RWPE1 (cell line): ENCODE data around the gene UBN2.

Experiments
- CTCF ChIA-PET: fragments of 350-600 bp; sonication (Branson Sonifier 250); formaldehyde crosslinking; extraction: SDS; loops from one replicate; lab custom pipeline; 2021; lab: Yijun Ruan, JAX
- POLR2A ChIA-PET: fragments of 400-600 bp; formaldehyde crosslinking; extraction: SDS; loops from one replicate; lab custom pipeline; 2020; ENCODE audit warnings: antibody characterized with exemption; ENCODE audit not compliant: low non-redundant PET; lab: Yijun Ruan, JAX
- DNase-seq: peaks from one replicate; pipeline ENCODE4 v3.0.0; 2012; ENCODE audit warnings: low spot score
- H3K27ac ChIP-seq: fragments of 450-650 bp; 2 replicates; pipeline ENCODE4 v1.5.1; 2017
- TF ChIP-seq, protein P1 (sequence below): fragments of 450-650 bp; conservative IDR thresholded peaks from 2 replicates; pipeline ENCODE4 v1.5.1; 2017; ENCODE audit warnings: low read depth, mild to moderate bottlenecking

UBN2 gene

DNA sequence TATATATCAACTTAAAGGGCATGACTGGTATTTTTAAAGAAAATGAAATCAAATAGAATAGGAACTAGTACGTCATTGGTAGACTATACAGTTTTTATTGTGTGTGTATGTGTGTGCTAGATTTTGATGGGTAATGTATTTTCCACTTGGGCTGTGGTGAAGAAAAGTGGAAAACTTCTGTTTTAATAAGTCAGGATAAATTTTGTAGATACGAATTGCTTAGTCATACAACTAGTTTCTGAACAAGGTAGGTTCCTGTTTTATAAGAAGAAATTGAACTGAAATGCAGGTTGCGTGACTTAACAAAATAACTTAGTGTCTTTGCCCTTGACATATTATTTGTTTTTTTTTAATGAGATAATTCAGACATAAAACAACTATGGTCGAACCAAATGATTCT lies 24.3 kb downstream of the UBN2 start:
- TF ChIP-seq, protein P1, sequence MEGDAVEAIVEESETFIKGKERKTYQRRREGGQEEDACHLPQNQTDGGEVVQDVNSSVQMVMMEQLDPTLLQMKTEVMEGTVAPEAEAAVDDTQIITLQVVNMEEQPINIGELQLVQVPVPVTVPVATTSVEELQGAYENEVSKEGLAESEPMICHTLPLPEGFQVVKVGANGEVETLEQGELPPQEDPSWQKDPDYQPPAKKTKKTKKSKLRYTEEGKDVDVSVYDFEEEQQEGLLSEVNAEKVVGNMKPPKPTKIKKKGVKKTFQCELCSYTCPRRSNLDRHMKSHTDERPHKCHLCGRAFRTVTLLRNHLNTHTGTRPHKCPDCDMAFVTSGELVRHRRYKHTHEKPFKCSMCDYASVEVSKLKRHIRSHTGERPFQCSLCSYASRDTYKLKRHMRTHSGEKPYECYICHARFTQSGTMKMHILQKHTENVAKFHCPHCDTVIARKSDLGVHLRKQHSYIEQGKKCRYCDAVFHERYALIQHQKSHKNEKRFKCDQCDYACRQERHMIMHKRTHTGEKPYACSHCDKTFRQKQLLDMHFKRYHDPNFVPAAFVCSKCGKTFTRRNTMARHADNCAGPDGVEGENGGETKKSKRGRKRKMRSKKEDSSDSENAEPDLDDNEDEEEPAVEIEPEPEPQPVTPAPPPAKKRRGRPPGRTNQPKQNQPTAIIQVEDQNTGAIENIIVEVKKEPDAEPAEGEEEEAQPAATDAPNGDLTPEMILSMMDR, result no peak
- ChIA-PET POLR2A (no interaction called here), CTCF (no interaction called here)
- DNase-seq, result no peak
- no peak overlapping the region for H3K27ac ChIP-seq

DNA sequence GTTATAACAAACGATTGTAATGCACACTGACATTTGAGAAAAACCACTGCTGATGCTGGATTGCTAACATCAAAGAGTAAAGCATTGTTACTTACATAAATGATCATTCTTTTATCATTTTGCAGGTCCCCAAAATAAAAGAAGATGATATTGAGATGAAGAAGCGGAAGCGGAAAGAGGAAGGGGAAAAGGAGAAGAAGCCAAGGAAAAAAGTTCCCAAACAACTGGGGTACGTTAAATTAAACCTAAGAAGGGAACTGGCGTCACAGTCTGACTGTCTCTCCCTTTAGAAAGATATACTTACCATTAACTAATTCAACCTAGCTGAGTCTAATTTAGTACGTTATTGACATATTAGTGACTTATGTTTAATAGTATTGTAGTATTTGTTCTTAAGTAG lies 28.1 kb downstream of the UBN2 start:
- no peak overlapping the region for H3K27ac ChIP-seq
- TF ChIP-seq, protein P1, result no peak
- DNase-seq, result no peak
- ChIA-PET CTCF (no interaction called here), POLR2A (no interaction called here)

DNA sequence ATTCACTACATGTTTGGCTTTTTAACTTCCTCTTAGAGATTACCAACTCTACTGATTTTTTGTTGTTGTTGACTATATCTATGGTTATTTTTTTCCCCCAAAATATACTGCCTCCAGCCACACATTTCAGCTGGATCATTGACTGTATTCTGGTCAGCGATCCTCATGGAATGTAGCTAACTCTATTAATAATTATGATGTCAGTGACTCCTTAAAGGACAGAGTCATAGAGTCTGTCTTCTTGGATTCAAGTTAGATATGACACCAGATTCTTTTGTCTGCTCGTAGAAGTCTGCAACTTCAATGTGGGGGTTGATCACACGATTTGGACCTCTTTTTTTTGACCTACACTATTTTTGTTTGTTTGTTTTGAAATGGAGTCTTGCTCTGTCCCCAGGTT lies 33.2 kb downstream of the UBN2 start:
- no peak overlapping the region for H3K27ac ChIP-seq
- ChIA-PET CTCF (no interaction called here), POLR2A (no interaction called here)
- TF ChIP-seq, protein P1, result no peak
- DNase-seq, result no peak

DNA sequence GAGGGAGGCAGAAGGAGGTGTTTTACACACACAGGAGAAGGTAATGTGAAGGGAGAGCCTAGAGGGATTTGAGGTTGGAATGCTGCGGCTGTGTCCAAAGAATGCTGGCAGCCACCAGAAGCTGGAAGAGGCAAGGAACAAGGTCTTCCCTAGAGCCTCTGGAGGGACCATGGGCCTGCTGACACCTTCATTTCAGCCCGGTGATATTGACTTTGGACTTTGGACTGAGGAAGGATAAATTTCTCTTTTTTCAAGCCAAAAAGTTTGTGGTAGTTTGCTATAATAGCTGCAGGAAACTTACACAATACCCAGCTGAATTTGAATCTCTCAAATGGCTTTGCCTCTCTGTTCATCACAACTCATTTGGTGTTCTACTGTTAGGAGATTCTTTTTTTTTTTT lies 34.6 kb downstream of the UBN2 start:
- no peak for DNase-seq
- no peak overlapping the region for H3K27ac ChIP-seq
- ChIA-PET CTCF (interaction anchor here (0.6 kb wide), 1 partner anchor 151 kb away, joined by 5 read pairs; no protein-coding TSS in a partner anchor), POLR2A (interaction anchor here (0.6 kb wide), 1 partner anchor 35 kb away, joined by 3 read pairs; the partner anchor contains the start of gene UBN2)
- TF ChIP-seq, protein P1, result no peak

DNA sequence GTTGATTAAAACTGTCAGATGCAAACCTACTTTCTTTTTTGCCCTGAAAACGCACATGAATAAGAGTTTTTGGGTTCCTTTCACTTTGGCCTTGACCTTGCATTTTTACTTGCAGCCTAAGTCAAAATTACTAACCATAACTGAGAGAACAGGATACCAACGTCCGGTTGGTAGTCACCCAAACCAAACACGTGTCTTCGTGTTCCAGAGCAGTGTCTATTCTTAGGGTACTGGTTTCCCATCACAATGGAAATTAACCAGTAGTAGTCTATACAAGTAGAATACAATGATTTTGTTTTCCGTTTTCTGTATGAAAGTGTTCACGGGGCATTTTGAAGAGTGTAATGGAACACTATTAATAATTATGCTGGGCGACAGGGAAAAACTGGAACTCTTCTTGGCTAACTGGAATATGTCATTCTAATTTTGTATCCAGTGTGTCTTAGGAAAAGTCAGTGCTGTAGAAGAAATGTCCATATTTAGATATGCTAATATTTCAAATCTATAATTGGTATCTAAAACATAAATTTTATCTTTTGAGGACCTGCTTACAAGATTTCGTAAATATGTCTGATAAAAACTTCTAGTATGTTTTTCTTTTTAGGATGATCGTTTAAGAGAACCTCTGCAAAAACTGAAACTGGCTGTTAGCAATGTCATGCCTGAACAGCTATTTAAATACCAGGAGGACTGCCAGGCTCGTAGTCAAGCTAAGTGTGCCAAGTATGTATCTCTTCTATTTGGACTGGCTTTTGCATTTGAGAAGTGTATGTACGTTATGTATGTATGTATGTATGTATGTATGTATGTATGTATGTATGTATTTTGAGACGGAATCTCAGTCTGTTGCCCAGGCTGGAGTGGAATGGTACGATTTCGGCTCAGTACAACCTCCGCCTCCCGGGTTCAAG lies 40.9 kb downstream of the UBN2 start:
- no peak overlapping the region for H3K27ac ChIP-seq
- POLR2A ChIA-PET, result no interaction called here
- TF ChIP-seq, protein P1, result no peak
- no peak for DNase-seq
- CTCF ChIA-PET, result no interaction called here

DNA sequence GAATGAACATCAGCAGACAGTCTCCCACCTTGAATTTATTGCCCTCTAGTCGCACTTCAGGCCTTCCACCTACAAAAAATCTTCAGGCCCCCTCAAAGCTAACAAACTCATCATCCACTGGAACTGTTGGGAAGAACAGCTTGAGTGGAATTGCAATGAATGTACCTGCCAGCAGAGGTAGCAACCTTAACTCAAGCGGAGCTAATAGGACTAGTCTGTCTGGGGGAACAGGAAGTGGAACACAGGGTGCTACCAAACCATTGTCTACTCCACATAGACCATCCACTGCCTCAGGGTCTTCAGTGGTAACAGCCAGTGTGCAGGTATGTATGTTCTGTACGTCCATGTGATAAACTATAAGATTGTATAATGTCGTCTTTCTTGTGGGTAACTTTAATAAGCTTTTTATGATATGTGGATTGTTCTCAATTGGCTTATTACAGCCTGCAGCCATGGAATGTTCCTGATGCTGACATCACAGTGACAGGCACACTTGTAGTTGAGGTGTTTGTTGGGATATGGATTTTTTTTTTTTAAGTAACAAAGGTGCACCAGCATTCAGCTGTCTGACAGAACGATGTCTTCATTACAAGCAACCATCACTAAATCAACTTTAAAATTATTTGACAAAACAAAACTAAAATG lies 53.3 kb downstream of the UBN2 start:
- no peak overlapping the region for H3K27ac ChIP-seq
- TF ChIP-seq, protein P1, result no peak
- CTCF ChIA-PET, result interaction anchor here (0.6 kb wide), 1 partner anchor 139 kb away, joined by 3 read pairs; no protein-coding TSS in a partner anchor
- POLR2A ChIA-PET, result interaction anchor here (0.7 kb wide), 1 partner anchor 15 kb away, joined by 3 read pairs; no protein-coding TSS in a partner anchor
- no peak for DNase-seq
